NCI-H2227 (cell line): ENCODE measurements around the gene CACNA1S.

Experiments
- DNase-seq: peaks from one replicate; lab custom pipeline; 2025; ENCODE audit not compliant: unreplicated experiment; lab: John Stamatoyannopoulos, UW

The CACNA1S gene

GRCh38 chr1:201063145-201063544 lies 49.1 kb downstream of the CACNA1S start:
- no peak for DNase-seq

DNA sequence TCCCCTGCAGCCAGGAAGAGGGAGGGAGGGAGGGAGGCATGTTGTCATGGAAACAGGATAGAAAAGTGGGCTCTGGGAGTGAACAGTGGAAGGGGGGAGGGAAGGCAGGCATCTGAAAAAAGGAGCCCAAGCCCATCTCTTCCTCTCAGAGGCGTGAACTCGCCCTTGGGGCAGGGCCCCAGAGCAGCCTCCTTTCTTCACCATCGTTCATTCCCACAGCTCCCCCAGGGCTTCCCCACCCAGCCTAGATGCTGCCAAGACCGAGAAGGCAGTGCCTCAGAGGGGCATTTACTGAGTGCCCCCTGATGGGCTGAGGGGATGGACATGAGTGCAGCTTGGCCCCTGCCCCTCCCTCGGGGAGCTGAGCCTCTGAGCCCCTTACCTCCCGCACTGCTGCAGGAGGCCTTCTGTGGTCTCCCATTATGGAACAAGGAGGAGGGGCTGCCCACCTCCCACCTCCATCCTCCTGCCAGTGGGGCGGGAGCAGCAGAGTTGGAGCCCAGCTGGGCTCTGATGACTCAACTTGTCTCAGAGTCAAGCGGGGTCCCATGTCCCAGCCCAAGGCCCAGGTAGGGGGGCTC lies 49.6 kb downstream of the CACNA1S start:
- peak; percentile 66 for DNase-seq

DNA sequence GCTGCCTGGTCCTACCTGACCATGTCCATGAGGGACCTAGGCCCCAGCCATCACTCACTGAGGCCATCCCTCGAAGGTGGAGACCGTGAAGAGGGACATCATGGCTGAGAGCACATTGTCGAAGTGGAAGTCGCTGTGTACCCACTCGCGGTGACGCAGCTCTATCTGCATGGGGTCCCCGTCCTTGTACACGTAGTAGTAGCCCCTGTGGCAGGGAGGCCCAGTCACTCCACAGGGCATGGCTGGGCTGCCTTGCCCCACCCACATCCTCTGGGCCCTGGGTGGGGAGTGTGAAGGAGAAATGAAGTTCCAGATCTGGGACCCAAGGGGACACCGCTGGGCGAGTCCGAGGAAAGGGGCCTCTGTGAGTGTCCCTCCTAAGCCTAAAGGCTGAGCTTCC lies 50.3 kb downstream of the CACNA1S start:
- DNase-seq, result no peak

DNA sequence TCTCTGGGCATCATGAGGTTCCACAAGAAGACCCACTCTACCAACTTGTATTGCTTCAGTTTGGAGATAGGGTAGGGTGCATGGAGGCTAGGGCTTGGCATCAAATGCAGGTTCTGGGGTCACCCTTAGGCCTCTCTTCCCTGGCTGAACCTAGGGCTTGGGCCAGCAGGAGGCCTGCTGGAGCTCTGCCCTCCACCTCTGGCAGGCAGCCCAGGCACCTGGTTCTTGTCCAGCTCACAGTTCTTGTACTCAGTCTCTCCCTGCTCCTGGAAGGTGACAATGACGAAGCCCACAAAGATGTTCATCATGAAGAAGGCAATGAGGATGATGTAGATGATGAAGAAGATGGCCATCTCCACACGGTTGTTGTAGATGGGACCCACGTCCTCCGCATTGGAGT lies 51.2 kb downstream of the CACNA1S start:
- DNase-seq, result no peak

DNA sequence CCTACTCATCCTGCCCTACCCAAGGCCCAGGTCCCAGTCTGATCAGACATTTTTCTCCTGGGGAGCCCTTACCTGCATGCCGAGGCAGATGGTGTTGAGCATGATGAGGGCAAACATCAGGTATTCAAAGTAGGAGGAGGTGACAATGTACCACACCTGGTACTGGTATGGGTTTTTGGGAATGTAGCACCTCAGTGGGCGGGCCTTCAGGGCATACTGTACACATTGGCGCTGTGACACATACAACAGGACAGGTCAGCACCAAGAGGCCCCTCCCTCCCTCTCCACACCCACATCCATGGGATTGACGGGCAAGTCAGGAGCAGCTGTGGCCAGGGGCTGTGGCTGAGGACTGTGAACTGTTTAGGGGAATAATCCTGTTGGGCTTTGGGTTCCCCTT lies 51.6 kb downstream of the CACNA1S start:
- no peak for DNase-seq

- no peak for DNase-seq
Observed at GRCh38 chr1:201059871-201060555, 52.2 kb downstream of the CACNA1S start.

DNA sequence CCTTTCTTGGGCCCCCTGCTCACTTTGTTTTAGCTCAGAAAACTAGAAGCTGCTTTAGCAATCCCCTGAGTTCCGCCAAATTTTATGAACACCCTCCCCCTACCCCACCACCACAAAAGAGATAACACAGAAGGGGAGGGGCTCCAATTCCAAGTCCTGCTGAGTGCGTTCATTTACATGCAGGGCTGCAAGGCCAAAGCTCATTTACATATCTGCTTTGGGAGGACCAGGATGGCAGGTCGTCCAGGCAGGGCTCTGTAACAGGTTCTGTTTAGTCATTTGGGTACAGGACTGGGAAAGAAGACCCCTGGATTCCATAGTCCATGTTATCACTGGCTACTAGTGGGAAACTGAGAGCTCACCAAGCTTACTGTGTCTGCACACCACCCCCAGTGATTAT lies 52.8 kb downstream of the CACNA1S start:
- no peak for DNase-seq

DNA sequence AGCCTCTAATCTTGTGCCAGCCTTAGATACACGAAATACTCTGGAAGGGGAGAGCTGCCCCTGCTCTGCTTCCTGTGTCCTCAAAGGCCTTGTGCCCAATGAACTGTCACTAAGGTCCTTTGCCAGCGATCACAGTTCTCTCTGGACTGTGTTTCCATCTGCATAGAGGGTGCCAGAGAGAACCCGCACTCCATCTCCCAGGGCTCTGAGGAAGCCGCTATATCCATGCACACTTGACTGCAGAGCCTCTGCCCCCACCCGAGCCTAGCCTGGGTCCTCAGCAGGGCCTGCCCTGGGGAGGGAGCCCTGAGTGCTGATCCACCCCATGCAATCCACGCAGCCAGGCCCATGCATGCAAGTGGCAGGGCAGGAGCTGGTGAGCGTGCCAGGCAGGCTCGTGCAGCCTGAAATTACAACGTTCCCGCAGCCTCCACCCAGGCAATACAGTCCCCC lies 58.1 kb downstream of the CACNA1S start:
- DNase-seq, result no peak

- no peak for DNase-seq
Observed at GRCh38 chr1:201053155-201053860, 58.9 kb downstream of the CACNA1S start.

DNA sequence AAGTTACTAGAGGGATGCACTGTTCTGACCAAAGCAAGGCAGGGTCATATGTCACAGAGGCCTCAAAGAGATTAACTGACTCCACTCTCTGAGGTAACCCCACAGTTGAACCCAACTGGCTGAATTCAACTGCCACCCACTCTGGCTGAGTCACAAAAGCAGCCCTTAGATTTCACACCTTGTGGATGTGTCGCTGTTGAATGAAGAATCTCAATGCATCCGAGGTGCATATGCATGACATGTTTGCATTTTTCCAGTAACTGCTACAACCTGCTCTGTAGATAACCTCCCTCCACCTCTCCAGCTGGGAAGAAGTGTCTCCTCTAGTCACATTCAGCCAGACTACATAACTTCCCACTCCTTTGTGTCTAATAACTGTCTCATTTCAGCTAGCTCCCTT lies 60.8 kb downstream of the CACNA1S start:
- DNase-seq, result no peak

- DNase-seq, result no peak
Observed at GRCh38 chr1:201050515-201051277, 61.5 kb downstream of the CACNA1S start.

- no peak for DNase-seq
Observed at GRCh38 chr1:201049248-201049831, 62.9 kb downstream of the CACNA1S start.

DNA sequence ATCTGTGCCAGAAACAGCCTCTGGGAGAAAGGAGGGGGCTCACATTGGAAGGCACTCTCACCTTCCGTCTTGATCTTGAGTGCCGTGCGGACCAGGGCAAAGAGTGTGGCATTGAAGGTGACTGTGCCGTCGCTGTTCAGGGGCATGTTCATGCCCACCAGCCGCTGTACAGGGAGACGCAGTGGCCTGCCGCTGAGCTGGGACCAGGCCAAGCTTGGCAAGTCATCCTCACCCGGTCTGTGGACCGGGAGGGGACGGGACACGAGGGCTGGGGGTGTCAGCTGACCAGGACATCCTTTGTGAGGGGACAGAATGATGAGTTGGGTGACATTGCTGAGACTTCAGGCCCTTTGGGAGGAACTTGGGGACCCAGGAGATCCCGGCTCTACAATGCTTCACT lies 63.7 kb downstream of the CACNA1S start:
- DNase-seq, result no peak

GRCh38 chr1:201044119-201044518 lies 68.1 kb downstream of the CACNA1S start:
- DNase-seq, result no peak

DNA sequence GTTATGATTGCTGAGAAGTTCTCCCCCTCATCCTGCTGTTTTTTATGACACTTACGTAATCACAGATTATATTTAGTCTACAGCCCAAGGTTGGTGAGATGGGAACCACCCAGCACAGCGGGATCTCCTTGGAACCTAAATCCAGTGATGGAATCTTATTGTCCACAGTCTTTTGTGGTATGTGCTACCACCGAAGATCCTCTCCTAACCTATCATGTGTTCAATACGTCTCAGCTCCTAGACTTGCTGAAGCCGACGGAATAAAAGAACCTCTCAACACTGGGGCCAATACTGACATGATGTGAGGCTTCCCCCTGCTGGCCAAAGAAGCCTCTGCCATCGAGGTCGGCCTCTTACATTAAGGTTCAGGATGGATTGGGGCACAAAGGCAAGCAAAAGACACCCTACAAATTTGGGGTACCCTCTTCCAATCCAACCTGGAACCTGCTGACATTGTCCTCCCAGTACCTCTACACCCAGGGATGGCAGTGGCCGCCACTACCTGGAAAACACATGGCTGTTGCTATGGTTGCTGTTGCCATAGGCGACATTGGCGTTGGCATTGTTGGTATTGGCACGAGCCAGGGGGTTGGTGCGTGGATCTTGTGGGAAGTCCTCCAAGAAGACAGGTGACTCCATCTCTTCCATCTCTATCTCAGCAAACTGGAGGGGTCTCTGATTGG lies 69.3 kb downstream of the CACNA1S start:
- DNase-seq, result peak; percentile 78

GRCh38 chr1:201041011-201041410 lies 71.2 kb downstream of the CACNA1S start:
- DNase-seq, result no peak

DNA sequence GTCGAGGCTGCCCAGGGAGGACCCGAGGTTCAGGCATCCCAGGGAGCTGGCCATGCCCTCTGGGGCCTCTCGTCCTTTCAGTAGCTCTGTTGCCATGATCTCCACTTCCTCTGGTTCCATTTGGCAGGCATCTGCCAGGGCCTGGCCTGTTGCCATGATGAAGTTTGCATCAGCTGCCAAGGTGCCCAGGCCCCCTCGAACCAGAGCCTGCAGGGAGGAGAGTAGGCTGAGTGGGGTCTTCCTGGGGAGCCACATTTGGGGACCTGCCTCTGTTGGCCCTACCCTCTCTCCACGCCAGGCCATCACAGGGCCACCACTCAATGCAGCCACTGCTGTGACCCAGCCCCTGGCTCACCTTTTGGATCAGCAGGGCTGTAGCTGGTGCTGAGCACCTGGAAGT lies 72.3 kb downstream of the CACNA1S start:
- no peak for DNase-seq

- no peak for DNase-seq
Observed at GRCh38 chr1:201039418-201039817, 72.8 kb downstream of the CACNA1S start.

DNA sequence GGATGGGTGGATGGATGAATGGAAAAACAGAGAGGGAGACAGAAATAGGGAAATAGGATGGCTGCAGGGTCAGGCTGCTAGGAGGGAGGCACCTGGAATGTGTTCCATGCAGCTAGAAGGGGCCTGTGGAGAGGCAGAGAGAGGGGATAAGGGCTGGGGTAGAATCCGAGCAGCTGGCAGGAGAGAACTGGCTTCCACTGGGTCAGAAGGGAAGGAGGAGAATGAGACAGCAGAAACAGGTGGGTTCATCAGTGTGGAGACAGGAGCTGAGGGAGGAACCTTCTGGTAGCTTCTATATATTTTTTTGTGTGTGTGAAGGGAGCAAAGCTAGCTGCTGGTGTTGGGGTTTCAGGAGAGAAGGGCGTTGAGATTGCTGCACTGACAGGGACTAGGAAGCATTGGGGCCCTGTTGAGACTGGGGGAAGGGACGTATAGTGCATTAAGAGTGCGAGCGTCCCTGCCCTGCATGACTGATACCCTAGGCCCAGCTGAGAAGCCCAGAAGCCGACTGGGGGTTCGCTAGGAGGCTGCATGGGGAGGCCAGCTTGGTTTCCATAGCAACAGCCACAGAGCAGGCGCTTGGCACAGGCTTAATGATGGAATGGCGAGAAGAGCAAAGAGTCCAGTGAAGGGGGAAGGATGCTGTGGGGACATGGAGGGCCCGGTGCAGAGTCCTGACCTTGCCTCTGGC lies 73.9 kb downstream of the CACNA1S start:
- DNase-seq, result peak; percentile 73
